OCI-LY7 (cell line): ENCODE data around the gene GPSM1.

ENCODE experiments used
- CTCF ChIP-seq: fragments of 200-600 bp; sonication (generic); conservative IDR thresholded peaks from 2 replicates; pipeline ENCODE4 v1.5.1; 2014; ENCODE audit warnings: mild to moderate bottlenecking, antibody characterized with exemption, low read length, moderate library complexity, mixed read lengths
- EZH2phosphoT487 ChIP-seq: fragments of 200-600 bp; sonication (generic); IDR thresholded peaks from 2 replicates; pipeline ENCODE4 v1.6.1; 2018; ENCODE audit warnings: low read depth, borderline replicate concordance, mild to moderate bottlenecking, mixed run types, antibody characterized with exemption, low read length, moderate library complexity, mixed read lengths

GRCh38 chr9:136281421-136282271 lies 45.7 kb upstream of the GPSM1 start:
- TF ChIP-seq CTCF (no peak), EZH2phosphoT487 (no peak)
